ENCODE results near the gene SPATA31D1.
"Not testable (repeated sequence)": the region's sequence is repeated elsewhere in the genome, so short reads cannot be mapped to it uniquely, and the experiment has no call there.

SPATA31D1 gene

DNA sequence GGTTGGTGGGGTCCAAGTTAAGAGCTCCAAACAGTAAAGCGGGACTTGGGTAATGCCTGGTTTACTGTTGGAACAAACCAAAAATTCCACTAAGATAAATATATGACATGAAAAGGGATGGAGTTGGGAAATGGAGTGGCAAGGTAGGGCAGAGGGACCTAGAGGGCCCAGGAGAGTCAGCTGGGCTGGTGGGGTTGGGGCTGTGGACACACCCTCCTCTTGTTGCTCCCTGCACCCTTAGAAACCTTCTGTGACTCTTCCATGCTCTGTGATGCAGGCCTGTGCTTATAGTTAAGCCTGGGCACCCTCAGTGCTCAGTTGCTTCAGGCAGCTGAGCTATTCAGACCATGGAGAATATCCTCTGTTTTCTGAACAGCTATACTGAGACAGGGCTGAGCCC is at the start of gene SPATA31D1:
SPATA31D1 (plus strand) TSS at position 301 of the 400 bp plus-strand sequence; CDS start at position 348, 47 bp downstream.
- not testable (repeated sequence) for H3K36me3 ChIP-seq (ENCODE audit: low read depth); H3K27ac ChIP-seq (ENCODE audit: poor library complexity, severe bottlenecking); H3K27me3 ChIP-seq (ENCODE audit: insufficient read depth, poor library complexity, severe bottlenecking); H3K4me1 ChIP-seq (ENCODE audit: insufficient read depth, poor library complexity, severe bottlenecking); H3K9me3 ChIP-seq (ENCODE audit: severe bottlenecking); DNase-seq (ENCODE audit: low spot score); ATAC-seq (ENCODE audit: low read depth); H3K4me3 ChIP-seq (ENCODE audit: severe bottlenecking)

- not testable (repeated sequence) for ATAC-seq (ENCODE audit: low read depth); H3K9me3 ChIP-seq (ENCODE audit: severe bottlenecking); H3K4me1 ChIP-seq (ENCODE audit: insufficient read depth, poor library complexity, severe bottlenecking); H3K36me3 ChIP-seq (ENCODE audit: low read depth); H3K27ac ChIP-seq (ENCODE audit: poor library complexity, severe bottlenecking); DNase-seq (ENCODE audit: low spot score); H3K4me3 ChIP-seq (ENCODE audit: severe bottlenecking); H3K27me3 ChIP-seq (ENCODE audit: insufficient read depth, poor library complexity, severe bottlenecking)
Measured at GRCh38 chr9:81943393-81943792, 45.2 kb upstream of the SPATA31D1 start, which contains the start of gene SPATA31D3. TSS of gene SPATA31D3 (plus strand) at chr9:81943500. CDS start at chr9:81943586, 86 bp downstream.

DNA sequence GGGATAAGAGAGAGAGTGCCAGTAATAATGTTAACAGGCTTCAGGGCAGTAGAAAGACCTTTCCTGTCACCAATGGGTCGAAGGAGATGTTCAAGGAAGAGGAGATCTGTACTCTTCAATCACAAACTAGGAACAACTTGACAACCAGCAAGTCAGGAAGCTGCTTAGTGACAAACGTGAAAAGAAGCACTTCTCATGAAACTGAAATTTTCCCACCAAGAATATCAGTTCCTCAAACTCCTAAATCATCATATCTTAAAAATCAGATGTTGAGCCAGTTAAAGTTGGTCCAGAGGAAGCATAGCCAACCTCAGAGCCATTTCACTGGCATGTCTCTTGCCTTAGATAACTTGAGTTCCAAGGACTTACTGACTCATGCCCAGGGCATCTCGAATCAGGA is 39.9 kb upstream of the SPATA31D1 start:
- not testable (repeated sequence) for ATAC-seq (ENCODE audit: low read depth); H3K27me3 ChIP-seq (ENCODE audit: insufficient read depth, poor library complexity, severe bottlenecking)

DNA sequence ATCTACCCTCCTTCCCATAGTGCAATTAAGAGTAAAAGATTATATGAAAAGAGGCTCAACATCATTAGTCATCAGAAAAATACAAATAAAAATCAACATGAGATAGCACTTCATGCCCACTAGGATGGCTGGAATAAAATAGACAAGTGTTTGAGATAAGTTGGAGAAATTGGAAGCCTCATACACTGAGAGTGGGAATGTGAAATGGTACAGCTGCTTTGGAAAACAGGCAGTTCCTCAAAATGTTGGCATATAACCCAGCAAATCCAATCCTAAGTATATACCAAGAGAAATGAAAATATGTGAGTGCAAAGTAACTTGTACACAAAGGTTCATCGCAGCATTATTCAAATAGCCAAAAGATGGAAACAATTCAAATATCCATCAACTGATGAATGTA is 35.5 kb upstream of the SPATA31D1 start:
- ATAC-seq (ENCODE audit: low read depth) (no peak), DNase-seq (ENCODE audit: low spot score) (no peak)
- Histone ChIP-seq H3K27me3 (ENCODE audit: insufficient read depth, poor library complexity, severe bottlenecking) (no peaks in the 10 kb centered on the region), H3K4me1 (ENCODE audit: insufficient read depth, poor library complexity, severe bottlenecking) (no peaks in the 10 kb centered on the region), H3K9me3 (ENCODE audit: severe bottlenecking) (peaks cover 3% of the 10 kb centered on the region), H3K4me3 (ENCODE audit: severe bottlenecking) (no peak overlapping the region), H3K27ac (ENCODE audit: poor library complexity, severe bottlenecking) (no peak overlapping the region), H3K36me3 (ENCODE audit: low read depth) (no peaks in the 10 kb centered on the region)
- no peak for TF ChIP-seq CTCF (IDR thresholded peaks at IDR 0.05; ENCODE audit: poor library complexity, severe bottlenecking)

More for the DNA sequence above, 39.9 kb upstream of the SPATA31D1 start:
- H3K9me3 ChIP-seq (ENCODE audit: severe bottlenecking); H3K27ac ChIP-seq (ENCODE audit: poor library complexity, severe bottlenecking); H3K4me3 ChIP-seq (ENCODE audit: severe bottlenecking); H3K36me3 ChIP-seq (ENCODE audit: low read depth); H3K4me1 ChIP-seq (ENCODE audit: insufficient read depth, poor library complexity, severe bottlenecking); DNase-seq (ENCODE audit: low spot score): not testable (repeated sequence)

- TF ChIP-seq CTCF (IDR thresholded peaks at IDR 0.05; ENCODE audit: poor library complexity, severe bottlenecking): no peak
- Histone ChIP-seq H3K36me3 (ENCODE audit: low read depth) (no peaks in the 10 kb centered on the region), H3K27ac (ENCODE audit: poor library complexity, severe bottlenecking) (no peak overlapping the region), H3K9me3 (ENCODE audit: severe bottlenecking) (peaks cover 3% of the 10 kb centered on the region), H3K27me3 (ENCODE audit: insufficient read depth, poor library complexity, severe bottlenecking) (no peaks in the 10 kb centered on the region), H3K4me1 (ENCODE audit: insufficient read depth, poor library complexity, severe bottlenecking) (no peaks in the 10 kb centered on the region), H3K4me3 (ENCODE audit: severe bottlenecking) (no peak overlapping the region)
- DNase-seq (ENCODE audit: low spot score) (no peak), ATAC-seq (ENCODE audit: low read depth) (no peak)
Measured at GRCh38 chr9:81955625-81956024, 32.9 kb upstream of the SPATA31D1 start.

GRCh38 chr9:81964218-81965171 is 24.1 kb upstream of the SPATA31D1 start:
- Histone ChIP-seq H3K9me3 (ENCODE audit: severe bottlenecking) (no peaks in the 10 kb centered on the region), H3K36me3 (ENCODE audit: low read depth) (no peaks in the 10 kb centered on the region), H3K27me3 (ENCODE audit: insufficient read depth, poor library complexity, severe bottlenecking) (no peaks in the 10 kb centered on the region), H3K4me3 (ENCODE audit: severe bottlenecking) (no peak overlapping the region), H3K4me1 (ENCODE audit: insufficient read depth, poor library complexity, severe bottlenecking) (no peaks in the 10 kb centered on the region), H3K27ac (ENCODE audit: poor library complexity, severe bottlenecking) (no peak overlapping the region)
- DNase-seq (ENCODE audit: low spot score) (no peak), ATAC-seq (ENCODE audit: low read depth) (no peak)
- TF ChIP-seq CTCF (IDR thresholded peaks at IDR 0.05; ENCODE audit: poor library complexity, severe bottlenecking): no peak

Data from RWPE2 (cell line).